Gastrocnemius medialis (tissue), 4 donors: Measurements from ENCODE around the gene DMRTA2. TPM values are rescaled to one million over a fixed set of nuclear protein-coding genes. Genes with fewer than 3 reads are reported as not detected.
"Not testable (repeated sequence)": the region's sequence is repeated elsewhere in the genome, so short reads cannot be mapped to it uniquely, and the experiment has no call there.

Experiments used
- ATAC-seq, 2 donors: fragments of 150-250 bp; one replicate each; pipeline ENCODE4 v1.9.1; 2016
- DNase-seq, 2 donors: peaks; one replicate each; pipeline ENCODE4 v3.0.0-alpha.2; 2019
- H3K27ac ChIP-seq, 4 donors: fragments of 200-600 bp; sonication (generic); 1 replicate in 1 of 4; 2 replicates in 3 of 4; pipeline ENCODE4 v1.5.1; 2016 to 2018; ENCODE audit warnings: mild to moderate bottlenecking in 2 of 4, moderate library complexity in 1 of 4
- H3K27me3 ChIP-seq, 3 donors: fragments of 200-600 bp; sonication (generic) in 2 of 3; 1 replicate in 1 of 3; 2 replicates in 2 of 3; pipeline versions ENCODE4 v1.5.1 to v1.6.0; 2016 to 2019; ENCODE audit warnings: mild to moderate bottlenecking in 1 of 3, moderate library complexity in 1 of 3
- H3K36me3 ChIP-seq, 2 donors: fragments of 200-600 bp; sonication (generic) in 1 of 2; one replicate each; pipeline ENCODE4 v1.5.1; 2017 to 2018
- H3K4me1 ChIP-seq, 2 donors: fragments of 200-600 bp; sonication (generic) in 1 of 2; one replicate each; pipeline ENCODE4 v1.5.1; 2016 to 2017; ENCODE audit warnings: mild to moderate bottlenecking in 2 of 2
- H3K4me3 ChIP-seq, 4 donors: fragments of 200-600 bp; sonication (generic) in 3 of 4; 1 replicate in 1 of 4; 2 replicates in 3 of 4; pipeline ENCODE4 v1.5.1; 2016 to 2019; ENCODE audit warnings: mild to moderate bottlenecking in 2 of 4
- H3K9me3 ChIP-seq, 3 donors: fragments of 200-600 bp; sonication (generic) in 2 of 3; 1 replicate in 1 of 3; 2 replicates in 2 of 3; pipeline ENCODE4 v1.5.1; 2016 to 2019
- CTCF ChIP-seq, 5 experiments: fragments of 450-650 bp in 3 of 5; fragments of 200-600 bp in 2 of 5; sonication (generic) in 2 of 5; IDR thresholded peaks in 4 of 5; conservative IDR thresholded peaks in 1 of 5; 1 replicate in 4 of 5; 2 replicates in 1 of 5; pipeline ENCODE4 v1.5.1; 2016 to 2019; ENCODE audit warnings: antibody characterized with exemption in 5 of 5, mild to moderate bottlenecking in 3 of 5, moderate library complexity in 3 of 5
- POLR2A ChIP-seq, 2 donors: fragments of 450-650 bp; IDR thresholded peaks; one replicate each; pipeline ENCODE4 v1.6.1; 2017; ENCODE audit warnings: antibody characterized with exemption in 2 of 2, mild to moderate bottlenecking in 2 of 2, moderate library complexity in 2 of 2
- in situ Hi-C, 4 donors: fragments of 200-750 bp; cut with MboI; loops; one replicate each; pipeline versions ENCODE4 v1.15.0 to v1.8.0; 2017; ENCODE audit warnings: low sequenced_read_pairs in 4 of 4
- intact Hi-C: fragments of 100-400 bp; cut with DNase I; formaldehyde crosslinking; loops from one replicate; pipeline ENCODE4 v1.15.1; 2023; ENCODE audit warnings: low total_unique reads
- total RNA-seq, 4 donors: library from RNA; depleted of rRNA; stranded (reverse); fragments of >200 nt; gene quantifications; one replicate each; pipeline versions ENCODE4 v1.1.0 to v1.2.3, GENCODE V29; 2016

The DMRTA2 gene
- total RNA-seq, 4 donors from 2014 or later, result not detected

GRCh38 chr1:50414853-50415234, 8.4 kb downstream of the DMRTA2 start:
- Histone ChIP-seq H3K4me1 (peaks cover 11 to 13% of the 10 kb centered on the region in 2 donors), H3K4me3 (no peak overlapping the region), H3K27ac (no peak overlapping the region), H3K9me3 (no peaks in the 10 kb centered on the region), H3K36me3 (no peaks in the 10 kb centered on the region), H3K27me3 (peaks cover 62 to 86% (median 69%) of the 10 kb centered on the region in 3 donors)
- ATAC-seq (no peak), DNase-seq (no peak)
- no peak for TF ChIP-seq CTCF (IDR thresholded peaks at IDR 0.05 in 4 of 5, conservative IDR thresholded peaks at IDR 0.05 in 1 of 5)
- no peak for TF ChIP-seq POLR2A (IDR thresholded peaks at IDR 0.05)
- intact Hi-C loops, result no loop called here
- in situ Hi-C loops, result no loop called here

- in situ Hi-C loops (no loop called here), intact Hi-C loops (no loop called here)
- H3K27ac ChIP-seq, result no peak overlapping the region
- no peaks in the 10 kb centered on the region for H3K9me3 ChIP-seq
- ATAC-seq (no peak), DNase-seq (no peak)
- no peaks in the 10 kb centered on the region for H3K36me3 ChIP-seq
- TF ChIP-seq POLR2A (IDR thresholded peaks at IDR 0.05) (no peak), CTCF (IDR thresholded peaks at IDR 0.05 in 4 of 5, conservative IDR thresholded peaks at IDR 0.05 in 1 of 5) (no peak)
- peaks cover 46 to 82% (median 52%) of the 10 kb centered on the region in 3 donors for H3K27me3 ChIP-seq
- peaks cover 5 to 6% of the 10 kb centered on the region in 2 donors for H3K4me1 ChIP-seq
- no peak overlapping the region for H3K4me3 ChIP-seq
Observed at GRCh38 chr1:50412813-50413476, 10.3 kb downstream of the DMRTA2 start.

GRCh38 chr1:50405814-50406213, 17.4 kb downstream of the DMRTA2 start:
- no peaks in the 10 kb centered on the region for H3K9me3 ChIP-seq

GRCh38 chr1:50393522-50394120, 29.6 kb downstream of the DMRTA2 start:
- H3K4me3 ChIP-seq, result no peak overlapping the region
- H3K27me3 ChIP-seq, result no peaks in the 10 kb centered on the region
- in situ Hi-C loops, result no loop called here
- no peaks in the 10 kb centered on the region for H3K9me3 ChIP-seq
- DNase-seq (no peak), ATAC-seq (no peak)
- no peaks in the 10 kb centered on the region for H3K36me3 ChIP-seq
- intact Hi-C loops, result no loop called here
- no peak for TF ChIP-seq CTCF (IDR thresholded peaks at IDR 0.05 in 4 of 5, conservative IDR thresholded peaks at IDR 0.05 in 1 of 5)
- TF ChIP-seq POLR2A (IDR thresholded peaks at IDR 0.05), result no peak
- no peak overlapping the region for H3K27ac ChIP-seq
- H3K4me1 ChIP-seq, result no peaks in the 10 kb centered on the region

More at GRCh38 chr1:50405814-50406213, 17.4 kb downstream of the DMRTA2 start:
- ATAC-seq, result no peak
- Histone ChIP-seq H3K4me3 (no peak overlapping the region), H3K27me3 (peaks cover 0 to 23% (median 5%) of the 10 kb centered on the region in 3 donors), H3K36me3 (no peaks in the 10 kb centered on the region), H3K27ac (no peak overlapping the region), H3K4me1 (no peaks in the 10 kb centered on the region)
- intact Hi-C loops, result no loop called here
- no peak for TF ChIP-seq POLR2A (IDR thresholded peaks at IDR 0.05)
- no peak for TF ChIP-seq CTCF (IDR thresholded peaks at IDR 0.05 in 4 of 5, conservative IDR thresholded peaks at IDR 0.05 in 1 of 5)
- in situ Hi-C loops, result no loop called here
- no peak for DNase-seq

GRCh38 chr1:50381551-50381950, 41.7 kb downstream of the DMRTA2 start:
- ATAC-seq, H3K4me3 ChIP-seq, H3K9me3 ChIP-seq, in situ Hi-C loops, DNase-seq, intact Hi-C loops, H3K27me3 ChIP-seq, H3K27ac ChIP-seq, H3K4me1 ChIP-seq, H3K36me3 ChIP-seq: not testable (repeated sequence)
